HepG2 (cell line): Measurements from ENCODE around the gene VPS52. TPM values are rescaled to one million over a fixed set of nuclear protein-coding genes. Genes with fewer than 3 reads are reported as not detected.
A peak's percentile ranks its signal among the peaks of the same experiment; 100 is the strongest.

Experiments used
- ATF7 ChIP-seq, 2 experiments: fragments of 450-650 bp in 1 of 2; sonication (generic) in 1 of 2; formaldehyde crosslinking in 1 of 2; IDR thresholded peaks; 2 replicates each; pipeline versions ENCODE4 v1.4.0 to v1.6.1; 2016 to 2020; ENCODE audit warnings: antibody characterized with exemption in 1 of 2, mild to moderate bottlenecking in 1 of 2, missing genetic modification reagents in 1 of 2
- DNMT1 ChIP-seq: sonication (generic); formaldehyde crosslinking; IDR thresholded peaks from 2 replicates; pipeline ENCODE4 v1.5.1; 2020; ENCODE audit warnings: mild to moderate bottlenecking, missing genetic modification reagents
- GTF3A ChIP-seq: sonication (generic); formaldehyde crosslinking; conservative IDR thresholded peaks from 2 replicates; pipeline ENCODE4 v1.4.0; 2020; ENCODE audit warnings: mild to moderate bottlenecking, missing genetic modification reagents
- HNF4G ChIP-seq, 2 experiments: sonication (generic) in 1 of 2; formaldehyde crosslinking in 1 of 2; IDR thresholded peaks; 2 replicates each; pipeline versions ENCODE4 v1.4.0 to v1.6.1; 2011 to 2020; ENCODE audit warnings: borderline replicate concordance in 2 of 2, low read depth in 2 of 2, mild to moderate bottlenecking in 2 of 2, low read length in 1 of 2, missing genetic modification reagents in 1 of 2, moderate library complexity in 1 of 2
- JARID2 ChIP-seq: sonication (generic); formaldehyde crosslinking; IDR thresholded peaks from 2 replicates; pipeline ENCODE4 v1.8.1; 2023; ENCODE audit warnings: missing genetic modification reagents, inconsistent platforms; ENCODE audit not compliant: insufficient replicate concordance
- MTF2 ChIP-seq: sonication (generic); formaldehyde crosslinking; IDR thresholded peaks from 2 replicates; pipeline ENCODE4 v1.5.0; 2020; ENCODE audit warnings: missing genetic modification reagents, borderline replicate concordance
- NFATC3 ChIP-seq: sonication (generic); formaldehyde crosslinking; IDR thresholded peaks from 2 replicates; pipeline ENCODE4 v1.5.1; 2020; ENCODE audit warnings: mild to moderate bottlenecking, missing genetic modification reagents
- STAG1 ChIP-seq: sonication (generic); formaldehyde crosslinking; IDR thresholded peaks from 2 replicates; pipeline ENCODE4 v1.4.0; 2020; ENCODE audit warnings: missing genetic modification reagents
- STAT5B ChIP-seq: sonication (generic); formaldehyde crosslinking; IDR thresholded peaks from 2 replicates; pipeline ENCODE4 v1.4.0; 2020; ENCODE audit warnings: missing genetic modification reagents
- U2AF2 ChIP-seq: fragments of 200-400 bp; formaldehyde crosslinking; IDR thresholded peaks from 2 replicates; pipeline ENCODE4 v1.6.1; 2017; ENCODE audit warnings: low read depth, mild to moderate bottlenecking, low read length
- YEATS4 ChIP-seq: sonication (generic); formaldehyde crosslinking; IDR thresholded peaks from 2 replicates; pipeline ENCODE4 v1.4.0; 2020; ENCODE audit warnings: missing genetic modification reagents, borderline replicate concordance
- ZNF232 ChIP-seq: sonication (generic); formaldehyde crosslinking; IDR thresholded peaks from 2 replicates; pipeline ENCODE4 v1.4.0; 2020; ENCODE audit warnings: missing genetic modification reagents, borderline replicate concordance
- ZNF3 ChIP-seq: IDR thresholded peaks from 2 replicates; pipeline ENCODE4 v1.7.0; 2017; ENCODE audit warnings: inconsistent platforms
- ZNF629 ChIP-seq: sonication (generic); formaldehyde crosslinking; conservative IDR thresholded peaks from 2 replicates; pipeline ENCODE4 v1.5.0; 2020; ENCODE audit warnings: missing genetic modification reagents
- ZNF782 ChIP-seq: sonication (generic); formaldehyde crosslinking; IDR thresholded peaks from 2 replicates; pipeline ENCODE4 v1.4.0; 2020; ENCODE audit warnings: missing genetic modification reagents, mild to moderate bottlenecking, borderline replicate concordance
- ZNF784 ChIP-seq: sonication (generic); formaldehyde crosslinking; IDR thresholded peaks from 2 replicates; pipeline ENCODE4 v1.5.1; 2020; ENCODE audit warnings: missing genetic modification reagents, mild to moderate bottlenecking, borderline replicate concordance
- polyA plus RNA-seq, 8 experiments: library from polyadenylated mRNA; depleted of rRNA in 3 of 8; stranded (reverse) in 7 of 8; unstranded in 1 of 8; fragments of >200 nt; fragmentation: Illumina TruSeq in 4 of 8; extraction: Trizol in 4 of 8; gene quantifications; 2 replicates each; pipeline versions ENCODE4 v1.2.1 to v1.2.3, GENCODE V29; 2011 to 2016; ENCODE audit warnings: low read depth in 4 of 8, missing spikeins in 1 of 8, mixed read lengths in 1 of 8; ENCODE audit not compliant: insufficient read depth in 1 of 8
- total RNA-seq, 5 experiments: library from RNA; depleted of rRNA; stranded (reverse); fragments of >200 nt; fragmentation: Illumina TruSeq; extraction: Trizol; gene quantifications; 2 replicates each; pipeline ENCODE4 v1.2.3, GENCODE V29; 2016; ENCODE audit warnings: low read depth in 1 of 5
- TF ChIP-seq, protein P1 (sequence below): sonication (generic); formaldehyde crosslinking; IDR thresholded peaks from 2 replicates; pipeline ENCODE4 v1.4.0; 2020; ENCODE audit warnings: mild to moderate bottlenecking, missing genetic modification reagents
- TF ChIP-seq, protein P2 (sequence below): IDR thresholded peaks from 2 replicates; pipeline ENCODE4 v1.6.1; 2016; ENCODE audit warnings: low read depth

Gene VPS52
- total and polyA plus RNA-seq, 2 of the 13 experiments (the other 11 are each of a cell fraction or from before 2014, with no cell fraction given), result 48.9 to 85.5 TPM

DNA sequence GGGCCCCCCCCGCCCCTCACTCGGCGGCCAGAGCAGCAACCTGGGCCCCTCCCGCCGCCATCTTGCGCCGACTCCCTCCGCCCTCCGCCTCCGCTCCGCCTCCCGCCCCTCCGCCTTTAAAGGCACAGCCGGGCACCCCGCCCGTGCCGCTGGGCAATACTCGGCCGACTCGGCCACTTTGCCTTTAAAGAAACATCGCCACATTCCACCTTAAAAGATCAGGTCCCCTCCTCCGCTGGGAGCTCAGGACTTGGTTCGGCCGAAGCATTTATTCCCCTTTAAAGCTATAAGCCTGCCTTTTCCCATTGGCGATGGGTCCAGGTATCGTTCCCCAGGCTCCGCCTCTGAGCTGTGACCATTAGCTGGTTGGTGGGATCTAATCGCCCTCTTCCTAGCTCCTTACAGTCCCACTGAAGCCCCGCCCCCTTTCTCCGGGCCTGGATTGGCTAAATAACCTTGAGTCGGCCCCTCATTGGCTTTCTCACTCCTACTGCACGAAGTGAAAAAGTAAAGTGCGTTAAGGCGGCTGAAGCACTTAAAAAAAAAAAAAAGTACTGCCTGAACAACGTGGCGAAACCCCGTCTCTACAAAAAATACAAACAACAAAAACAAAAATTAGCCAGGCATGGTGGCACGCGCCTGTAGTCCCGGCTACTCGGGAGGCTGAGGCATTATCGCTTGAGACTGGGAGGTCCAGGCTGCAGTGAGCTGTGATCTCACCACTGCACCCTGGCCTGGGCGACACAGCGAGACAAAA, 46.2 kb upstream of the VPS52 start, which contains the start of gene ZBTB22 (continued):
- TF ChIP-seq, protein P1, sequence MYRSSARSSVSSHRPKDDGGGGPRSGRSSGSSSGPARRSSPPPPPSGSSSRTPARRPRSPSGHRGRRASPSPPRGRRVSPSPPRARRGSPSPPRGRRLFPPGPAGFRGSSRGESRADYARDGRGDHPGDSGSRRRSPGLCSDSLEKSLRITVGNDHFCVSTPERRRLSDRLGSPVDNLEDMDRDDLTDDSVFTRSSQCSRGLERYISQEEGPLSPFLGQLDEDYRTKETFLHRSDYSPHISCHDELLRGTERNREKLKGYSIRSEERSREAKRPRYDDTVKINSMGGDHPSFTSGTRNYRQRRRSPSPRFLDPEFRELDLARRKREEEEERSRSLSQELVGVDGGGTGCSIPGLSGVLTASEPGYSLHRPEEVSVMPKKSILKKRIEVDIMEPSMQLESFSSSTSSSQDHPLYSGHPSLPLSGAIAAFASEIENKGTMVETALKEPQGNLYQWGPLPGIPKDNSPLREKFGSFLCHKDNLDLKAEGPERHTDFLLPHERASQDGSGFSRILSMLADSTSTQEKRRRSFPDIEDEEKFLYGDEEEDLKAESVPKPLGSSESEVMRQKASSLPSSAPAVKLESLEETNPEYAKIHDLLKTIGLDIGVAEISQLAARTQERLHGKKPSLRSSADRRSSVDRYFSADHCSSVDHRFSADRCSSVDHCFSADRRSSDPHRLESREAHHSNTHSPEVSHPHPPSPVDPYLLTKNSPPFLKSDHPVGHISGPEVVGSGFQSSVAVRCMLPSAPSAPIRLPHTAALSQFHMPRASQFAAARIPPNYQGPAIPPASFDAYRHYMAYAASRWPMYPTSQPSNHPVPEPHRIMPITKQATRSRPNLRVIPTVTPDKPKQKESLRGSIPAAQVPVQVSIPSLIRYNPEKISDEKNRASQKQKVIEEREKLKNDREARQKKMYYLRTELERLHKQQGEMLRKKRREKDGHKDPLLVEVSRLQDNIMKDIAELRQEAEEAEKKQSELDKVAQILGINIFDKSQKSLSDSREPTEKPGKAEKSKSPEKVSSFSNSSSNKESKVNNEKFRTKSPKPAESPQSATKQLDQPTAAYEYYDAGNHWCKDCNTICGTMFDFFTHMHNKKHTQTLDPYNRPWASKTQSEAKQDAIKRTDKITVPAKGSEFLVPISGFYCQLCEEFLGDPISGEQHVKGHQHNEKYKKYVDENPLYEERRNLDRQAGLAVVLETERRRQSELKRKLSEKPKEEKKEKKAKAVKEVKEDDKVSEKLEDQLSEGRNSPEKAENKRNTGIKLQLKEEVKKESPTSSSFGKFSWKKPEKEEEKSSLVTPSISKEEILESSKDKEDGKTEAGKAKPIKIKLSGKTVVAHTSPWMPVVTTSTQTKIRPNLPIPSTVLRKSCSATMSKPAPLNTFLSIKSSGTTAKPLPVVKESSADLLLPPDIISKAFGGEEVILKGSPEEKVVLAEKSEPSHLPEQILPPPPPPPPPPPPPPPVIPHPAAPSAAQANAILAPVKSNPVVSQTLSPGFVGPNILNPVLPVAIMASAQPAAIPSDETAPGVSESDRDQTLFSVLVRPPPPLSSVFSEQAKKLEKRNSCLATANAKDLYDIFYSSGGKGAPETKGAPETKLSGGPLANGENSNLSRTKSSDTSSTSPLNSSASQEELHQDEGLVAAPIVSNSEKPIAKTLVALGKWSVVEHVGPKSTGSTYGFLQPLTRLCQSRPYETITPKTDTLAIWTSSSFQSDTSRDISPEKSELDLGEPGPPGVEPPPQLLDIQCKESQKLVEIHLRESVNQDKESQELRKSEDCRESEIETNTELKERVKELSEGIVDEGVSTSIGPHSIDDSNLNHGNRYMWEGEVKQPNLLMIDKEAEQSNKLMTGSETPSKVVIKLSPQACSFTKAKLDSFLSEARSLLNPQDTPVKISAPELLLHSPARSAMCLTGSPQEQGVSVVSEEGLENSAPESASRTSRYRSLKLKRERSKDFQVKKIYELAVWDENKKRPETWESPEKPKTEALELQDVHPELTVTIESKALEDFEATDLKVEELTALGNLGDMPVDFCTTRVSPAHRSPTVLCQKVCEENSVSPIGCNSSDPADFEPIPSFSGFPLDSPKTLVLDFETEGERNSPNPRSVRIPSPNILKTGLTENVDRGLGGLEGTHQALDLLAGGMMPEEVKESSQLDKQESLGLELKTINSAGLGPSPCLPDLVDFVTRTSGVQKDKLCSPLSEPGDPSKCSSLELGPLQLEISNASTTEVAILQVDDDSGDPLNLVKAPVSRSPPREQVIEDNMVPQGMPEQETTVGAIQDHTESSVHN (CRISPR knock-in tag), result no peak
- TF ChIP-seq STAG1 (CRISPR knock-in tag), result no peak
- TF ChIP-seq ZNF782 (CRISPR knock-in tag), result no peak
- TF ChIP-seq DNMT1 (CRISPR knock-in tag), result no peak
- no peak for TF ChIP-seq U2AF2
- no peak for TF ChIP-seq ZNF232 (CRISPR knock-in tag)
- TF ChIP-seq, protein P2, sequence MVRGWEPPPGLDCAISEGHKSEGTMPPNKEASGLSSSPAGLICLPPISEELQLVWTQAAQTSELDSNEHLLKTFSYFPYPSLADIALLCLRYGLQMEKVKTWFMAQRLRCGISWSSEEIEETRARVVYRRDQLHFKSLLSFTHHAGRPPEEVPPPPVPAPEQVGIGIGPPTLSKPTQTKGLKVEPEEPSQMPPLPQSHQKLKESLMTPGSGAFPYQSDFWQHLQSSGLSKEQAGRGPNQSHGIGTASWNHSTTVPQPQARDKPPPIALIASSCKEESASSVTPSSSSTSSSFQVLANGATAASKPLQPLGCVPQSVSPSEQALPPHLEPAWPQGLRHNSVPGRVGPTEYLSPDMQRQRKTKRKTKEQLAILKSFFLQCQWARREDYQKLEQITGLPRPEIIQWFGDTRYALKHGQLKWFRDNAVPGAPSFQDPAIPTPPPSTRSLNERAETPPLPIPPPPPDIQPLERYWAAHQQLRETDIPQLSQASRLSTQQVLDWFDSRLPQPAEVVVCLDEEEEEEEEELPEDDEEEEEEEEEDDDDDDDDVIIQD, result peak; percentile 31; the same call in 1 of the 2 replicates
- no peak for TF ChIP-seq MTF2 (CRISPR knock-in tag)
- no peak for TF ChIP-seq ZNF629 (CRISPR knock-in tag)
- no peak for TF ChIP-seq ZNF3 (CRISPR knock-in tag)
- TF ChIP-seq STAT5B, result no peak
- no peak for TF ChIP-seq ZNF784 (CRISPR knock-in tag)
- TF ChIP-seq ATF7 (IDR thresholded peaks at IDR 0.05), result no peak
- no peak for TF ChIP-seq ATF7 (CRISPR knock-in tag; IDR thresholded peaks at IDR 0.05)
- no peak for TF ChIP-seq NFATC3 (CRISPR knock-in tag)
- peak; percentile 63; the same call in 1 of the 2 replicates for TF ChIP-seq YEATS4 (CRISPR knock-in tag)
- TF ChIP-seq HNF4G (IDR thresholded peaks at IDR 0.05; ENCODE audit: borderline replicate concordance, low read depth, low read length), result no peak
- 0 out of 2 replicates have a peak, but pooled peaks have one; percentile 16 for TF ChIP-seq HNF4G (CRISPR knock-in tag; IDR thresholded peaks at IDR 0.05; ENCODE audit: borderline replicate concordance, low read depth)
- no peak for TF ChIP-seq GTF3A (CRISPR knock-in tag)
- TF ChIP-seq JARID2, result peak; percentile 11
